GM12878 (cell line): ENCODE data around the gene DLG2. TPM values are rescaled to one million over a fixed set of nuclear protein-coding genes. Genes with fewer than 3 reads are reported as not detected.

Experiments
- ATAC-seq: fragments of 200-7000 bp; cut with Tn5 transposase; 3 replicates; pipeline ENCODE4 v1.9.1; 2020; ENCODE audit warnings: mild to moderate bottlenecking, moderate library complexity
- BruUV-seq: library from RNA; stranded (reverse); fragments of 400-500 nt; replicated peaks from 2 replicates; lab custom pipeline; 2021; lab: Mats Ljungman, UMichigan
- CTCF ChIA-PET: fragments of 300-600 bp; sonication (Branson Sonifier 250); formaldehyde crosslinking; extraction: SDS; loops from one replicate; lab custom pipeline; 2021; ENCODE audit warnings: inconsistent platforms; lab: Yijun Ruan, JAX
- POLR2A ChIA-PET: fragments of 350-600 bp; formaldehyde crosslinking; extraction: SDS; loops from one replicate; lab custom pipeline; 2021; ENCODE audit warnings: inconsistent platforms; lab: Charles Lee
- RAD21 ChIA-PET: fragments of 300-600 bp; sonication (Branson Sonifier 250); formaldehyde crosslinking; loops from one replicate; lab custom pipeline; 2023; ENCODE audit warnings: antibody characterized with exemption; ENCODE audit not compliant: unreplicated experiment; lab: Charles Lee
- SMC1A ChIA-PET: fragments of 300-600 bp; sonication (Branson Sonifier 250); formaldehyde crosslinking; loops from one replicate; lab custom pipeline; 2023; ENCODE audit not compliant: unreplicated experiment, uncharacterized antibody; lab: Charles Lee
- DNase-seq: peaks from one replicate; pipeline ENCODE4 v3.0.0-alpha.2; 2011; ENCODE audit warnings: low read depth, low spot score
- FAIRE-seq: peaks from 3 replicates; lab custom pipeline; 2011; peaks lifted over from hg19 to GRCh38; lab: Jason Lieb, UNC
- H2AFZ ChIP-seq: 2 replicates; pipeline ENCODE4 v1.6.0; 2011; ENCODE audit warnings: low read depth, low read length, control low read depth; ENCODE audit not compliant: control insufficient read depth
- H3K27ac ChIP-seq: 2 replicates; pipeline ENCODE4 v1.5.1; 2011; ENCODE audit warnings: control low read depth; ENCODE audit not compliant: control insufficient read depth, insufficient read depth
- H3K27me3 ChIP-seq, 2 experiments: replicated peaks in 1 of 2; 2 replicates each; pipeline versions ENCODE4 v1.6.0 to v1.6.1; 2011; ENCODE audit warnings: low read length in 1 of 2; ENCODE audit not compliant: control insufficient read depth in 2 of 2, insufficient read depth in 2 of 2
- H3K36me3 ChIP-seq, 2 experiments: 2 replicates each; pipeline ENCODE4 v1.5.1; 2011; ENCODE audit warnings: low read length in 1 of 2; ENCODE audit not compliant: control insufficient read depth in 2 of 2, insufficient read depth in 2 of 2
- H3K4me1 ChIP-seq: 2 replicates; pipeline ENCODE4 v1.6.1; 2011; ENCODE audit warnings: mild to moderate bottlenecking, low read length, moderate library complexity, mixed read lengths; ENCODE audit not compliant: control insufficient read depth, insufficient read depth
- H3K4me2 ChIP-seq: 2 replicates; pipeline ENCODE4 v1.6.0; 2011; ENCODE audit warnings: control low read depth; ENCODE audit not compliant: control insufficient read depth, insufficient read depth
- H3K4me3 ChIP-seq: fragments of 200-600 bp; sonication (generic); 2 replicates; pipeline ENCODE4 v1.5.1; 2016
- H3K79me2 ChIP-seq: 2 replicates; pipeline ENCODE4 v1.6.0; 2011; ENCODE audit warnings: low read length; ENCODE audit not compliant: control insufficient read depth, insufficient read depth
- H3K9ac ChIP-seq: 2 replicates; pipeline ENCODE4 v1.8.0; 2011; ENCODE audit warnings: low read length, control low read depth, mixed read lengths; ENCODE audit not compliant: control insufficient read depth, insufficient read depth
- H3K9me3 ChIP-seq: replicated peaks from 3 replicates; pipeline ENCODE4 v1.5.1; 2011; ENCODE audit warnings: mild to moderate bottlenecking, low read length; ENCODE audit not compliant: control insufficient read depth, insufficient read depth
- H4K20me1 ChIP-seq: 2 replicates; pipeline ENCODE4 v1.6.0; 2011; ENCODE audit not compliant: control insufficient read depth, insufficient read depth
- CBFB ChIP-seq: IDR thresholded peaks from 2 replicates; pipeline ENCODE4 v1.6.1; 2016; ENCODE audit warnings: antibody characterized with exemption, low read depth
- EED ChIP-seq: sonication (generic); IDR thresholded peaks from 2 replicates; pipeline ENCODE4 v1.6.1; 2016; ENCODE audit warnings: antibody characterized with exemption, low read depth
- EZH2 ChIP-seq: IDR thresholded peaks from 2 replicates; pipeline ENCODE4 v1.6.1; 2012; ENCODE audit warnings: low read depth, mild to moderate bottlenecking, control low read depth, inconsistent platforms, low read length, borderline replicate concordance; ENCODE audit not compliant: control insufficient read depth
- IKZF2 ChIP-seq, 2 experiments: fragments of 450-650 bp; IDR thresholded peaks; 2 replicates each; pipeline ENCODE4 v1.6.1; 2017; ENCODE audit warnings: mild to moderate bottlenecking in 2 of 2, moderate library complexity in 2 of 2
- MYB ChIP-seq: fragments of 150-350 bp; IDR thresholded peaks from 2 replicates; pipeline ENCODE4 v1.6.1; 2014; ENCODE audit warnings: mild to moderate bottlenecking, low read depth, low read length, borderline replicate concordance
- MYC ChIP-seq: IDR thresholded peaks from 2 replicates; pipeline ENCODE4 v1.6.1; 2011; ENCODE audit warnings: mild to moderate bottlenecking, low read length, moderate library complexity, inconsistent platforms; ENCODE audit not compliant: insufficient read depth, insufficient replicate concordance, insufficient read length, severe bottlenecking
- POLR2AphosphoS2 ChIP-seq: IDR thresholded peaks from 2 replicates; pipeline ENCODE4 v1.6.1; 2011; ENCODE audit warnings: low read depth, mild to moderate bottlenecking, low read length, improper control_type of control experiment, moderate library complexity
- SUPT20H ChIP-seq: IDR thresholded peaks from 2 replicates; pipeline ENCODE4 v1.6.1; 2011; ENCODE audit warnings: low read depth, mild to moderate bottlenecking, low read length, moderate library complexity, borderline replicate concordance; ENCODE audit not compliant: control insufficient read depth
- SUZ12 ChIP-seq: fragments of 200-600 bp; sonication (generic); IDR thresholded peaks from one replicate; pipeline ENCODE4 v1.6.1; 2018; ENCODE audit warnings: antibody characterized with exemption, mild to moderate bottlenecking; ENCODE audit not compliant: unreplicated experiment
- ZBED1 ChIP-seq: IDR thresholded peaks from 2 replicates; pipeline ENCODE4 v1.6.1; 2016; ENCODE audit warnings: borderline replicate concordance
- WGBS: methylation state at CpG from one replicate; pipeline ENCODE4 v1.1.6; 2016; ENCODE audit warnings: low lambda C conversion rate; ENCODE audit not compliant: insufficient replicate concordance, insufficient coverage; ENCODE audit errors: missing lambda C conversion rate; 5-methylcytosine and 5-hydroxymethylcytosine counted together
- in situ Hi-C: fragments of 300-500 bp; cut with MboI; formaldehyde crosslinking; loops from 9 replicates; pipeline ENCODE4 v1.14.3; 2018; ENCODE audit warnings: mixed read lengths
- intact Hi-C: fragments of 100-400 bp; cut with micrococcal nuclease; formaldehyde crosslinking; loops from one replicate; pipeline ENCODE4 v1.14.2; 2022; ENCODE audit not compliant: unreplicated experiment
- polyA plus RNA-seq, 11 experiments: library from polyadenylated mRNA; depleted of rRNA in 4 of 11; unstranded in 6 of 11; stranded (reverse) in 5 of 11; fragments of >200 nt; fragmentation: Nextera tagmentation in 4 of 11; fragmentation: Illumina TruSeq in 1 of 11; extraction: Ambion mirVana in 4 of 11; extraction: Trizol in 1 of 11; gene quantifications; 1 replicate in 1 of 11; 2 replicates in 10 of 11; pipeline versions ENCODE4 v1.2.1 to v1.2.3, GENCODE V29; 2011 to 2016; ENCODE audit warnings: inconsistent platforms in 2 of 11, missing spikeins in 2 of 11, low read depth in 1 of 11
- total RNA-seq, 4 experiments: library from RNA; depleted of rRNA in 3 of 4; stranded (reverse); fragments of >200 nt in 3 of 4; fragmentation: Illumina TruSeq in 1 of 4; extraction: Trizol in 1 of 4; gene quantifications; 2 replicates each; pipeline versions ENCODE4 v1.2.1 to v1.2.3, GENCODE V29; 2013 to 2021
- TF ChIP-seq, protein P1 (sequence below): fragments of 450-650 bp; formaldehyde crosslinking; IDR thresholded peaks from 2 replicates; pipeline ENCODE4 v1.5.0; 2022; ENCODE audit warnings: mild to moderate bottlenecking, missing genetic modification characterization

Gene DLG2
- total and polyA plus RNA-seq, 10 of the 15 experiments (the other 5 are each of a cell fraction or from before 2014, with no cell fraction given), result 0.09 to 0.98 (median 0.35) TPM

DNA sequence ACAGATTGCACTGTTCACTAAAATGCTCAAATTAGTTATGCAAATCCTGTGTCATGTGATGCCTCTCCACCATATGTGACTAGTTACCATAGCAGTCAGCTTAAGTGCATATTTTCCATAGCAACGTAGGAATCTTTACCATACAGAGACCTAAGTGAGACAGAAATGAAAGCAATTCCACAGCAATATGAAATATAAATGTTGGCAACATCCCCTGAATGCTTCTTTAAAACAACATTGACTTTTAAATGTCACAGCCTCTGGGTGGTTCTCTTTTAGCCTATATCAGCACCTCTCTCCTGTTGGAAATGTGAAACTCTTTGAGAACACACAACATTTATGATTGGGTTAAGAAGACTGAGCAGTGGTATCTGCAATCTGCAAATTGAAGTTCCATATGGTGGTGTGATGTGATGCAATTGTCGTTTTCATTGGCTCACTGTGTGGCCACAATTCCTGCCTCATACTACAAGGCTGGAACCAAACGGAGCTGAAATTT lies 814.6 kb downstream of the DLG2 start:
- ChIA-PET POLR2A (no interaction called here), SMC1A (interaction anchor here (1.2 kb wide), 1 partner anchor 12 kb away, joined by 3 read pairs; no protein-coding TSS in a partner anchor), RAD21 (no interaction called here), CTCF (no interaction called here)
- H4K20me1 ChIP-seq, result no peaks in the 10 kb centered on the region
- no peaks in the 10 kb centered on the region for H3K79me2 ChIP-seq
- in situ Hi-C loops (no loop called here), intact Hi-C loops (no loop called here)
- no peak for FAIRE-seq
- ATAC-seq, result no peak
- no peak overlapping the region for H3K27ac ChIP-seq
- no peak for DNase-seq
- TF ChIP-seq POLR2AphosphoS2, result no peak
- TF ChIP-seq EED, result no peak
- no peak for TF ChIP-seq SUPT20H
- no peak for TF ChIP-seq MYC
- no peak for TF ChIP-seq MYB
- TF ChIP-seq EZH2, result no peak
- TF ChIP-seq CBFB, result no peak
- TF ChIP-seq IKZF2 (IDR thresholded peaks at IDR 0.05), result no peak
- TF ChIP-seq, protein P1, sequence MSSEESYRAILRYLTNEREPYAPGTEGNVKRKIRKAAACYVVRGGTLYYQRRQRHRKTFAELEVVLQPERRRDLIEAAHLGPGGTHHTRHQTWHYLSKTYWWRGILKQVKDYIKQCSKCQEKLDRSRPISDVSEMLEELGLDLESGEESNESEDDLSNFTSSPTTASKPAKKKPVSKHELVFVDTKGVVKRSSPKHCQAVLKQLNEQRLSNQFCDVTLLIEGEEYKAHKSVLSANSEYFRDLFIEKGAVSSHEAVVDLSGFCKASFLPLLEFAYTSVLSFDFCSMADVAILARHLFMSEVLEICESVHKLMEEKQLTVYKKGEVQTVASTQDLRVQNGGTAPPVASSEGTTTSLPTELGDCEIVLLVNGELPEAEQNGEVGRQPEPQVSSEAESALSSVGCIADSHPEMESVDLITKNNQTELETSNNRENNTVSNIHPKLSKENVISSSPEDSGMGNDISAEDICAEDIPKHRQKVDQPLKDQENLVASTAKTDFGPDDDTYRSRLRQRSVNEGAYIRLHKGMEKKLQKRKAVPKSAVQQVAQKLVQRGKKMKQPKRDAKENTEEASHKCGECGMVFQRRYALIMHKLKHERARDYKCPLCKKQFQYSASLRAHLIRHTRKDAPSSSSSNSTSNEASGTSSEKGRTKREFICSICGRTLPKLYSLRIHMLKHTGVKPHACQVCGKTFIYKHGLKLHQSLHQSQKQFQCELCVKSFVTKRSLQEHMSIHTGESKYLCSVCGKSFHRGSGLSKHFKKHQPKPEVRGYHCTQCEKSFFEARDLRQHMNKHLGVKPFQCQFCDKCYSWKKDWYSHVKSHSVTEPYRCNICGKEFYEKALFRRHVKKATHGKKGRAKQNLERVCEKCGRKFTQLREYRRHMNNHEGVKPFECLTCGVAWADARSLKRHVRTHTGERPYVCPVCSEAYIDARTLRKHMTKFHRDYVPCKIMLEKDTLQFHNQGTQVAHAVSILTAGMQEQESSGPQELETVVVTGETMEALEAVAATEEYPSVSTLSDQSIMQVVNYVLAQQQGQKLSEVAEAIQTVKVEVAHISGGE (CRISPR knock-in tag), result no peak
- no peak for TF ChIP-seq ZBED1
- no peak for TF ChIP-seq SUZ12
- H2AFZ ChIP-seq, result no peak overlapping the region
- no peaks in the 10 kb centered on the region for H3K9me3 ChIP-seq
- no peak overlapping the region for H3K4me3 ChIP-seq
- no peaks in the 10 kb centered on the region for H3K27me3 ChIP-seq
- 0% methylated on average over 3 of the region's 3 CpGs for WGBS
- no peaks in the 10 kb centered on the region for H3K4me1 ChIP-seq
- no TSS peak for BruUV-seq
- H3K36me3 ChIP-seq, result no peaks in the 10 kb centered on the region
- H3K4me2 ChIP-seq, result no peak overlapping the region
- no peak overlapping the region for H3K9ac ChIP-seq
